ENCODE measurements around the gene LENG8.

LENG8 gene

GRCh38 chr19:54449701-54450069, 686 bp downstream of the LENG8 start:
- TF ChIP-seq TAF1 (IDR thresholded peaks at IDR 0.05; ENCODE audit: low read depth) (no peak), FOXM1 (IDR thresholded peaks at IDR 0.05; ENCODE audit: borderline replicate concordance, low read depth) (no peak), EGR1 (IDR thresholded peaks at IDR 0.05) (peak; percentile 9; the same call in 1 of the 2 replicates), YY1 (IDR thresholded peaks at IDR 0.05; ENCODE audit: low read depth) (no peak), TCF12 (IDR thresholded peaks at IDR 0.05; ENCODE audit: low read depth) (no peak)

- no peak for TF ChIP-seq EGR1 (IDR thresholded peaks at IDR 0.05)
- TF ChIP-seq ZBTB7A (IDR thresholded peaks at IDR 0.05; ENCODE audit: low read depth) = no peak
- no peak for TF ChIP-seq YY1 (IDR thresholded peaks at IDR 0.05; ENCODE audit: low read depth)
- no peak for TF ChIP-seq CREB1 (IDR thresholded peaks at IDR 0.05; ENCODE audit: low read depth)
- TF ChIP-seq USF1 (IDR thresholded peaks at IDR 0.05) = no peak
- no peak for TF ChIP-seq MAX (IDR thresholded peaks at IDR 0.05)
- TF ChIP-seq NFIC (IDR thresholded peaks at IDR 0.05) = no peak
Measured at GRCh38 chr19:54451331-54451871, 2.4 kb downstream of the LENG8 start.

- no peak for TF ChIP-seq TEAD4 (IDR thresholded peaks at IDR 0.05)
- no peak for TF ChIP-seq EGR1 (IDR thresholded peaks at IDR 0.05)
- TF ChIP-seq NFIC (IDR thresholded peaks at IDR 0.05) = no peak
- no peak for TF ChIP-seq RAD21 (IDR thresholded peaks at IDR 0.05; ENCODE audit: low read depth)
- no peak for TF ChIP-seq USF1 (IDR thresholded peaks at IDR 0.05)
Measured at GRCh38 chr19:54451997-54452396, 3.0 kb downstream of the LENG8 start.

GRCh38 chr19:54452626-54453025, 3.6 kb downstream of the LENG8 start:
- TF ChIP-seq EGR1 (IDR thresholded peaks at IDR 0.05) = no peak
- no peak for TF ChIP-seq NFIC (IDR thresholded peaks at IDR 0.05)
- no peak for TF ChIP-seq CREB1 (IDR thresholded peaks at IDR 0.05; ENCODE audit: low read depth)
- no peak for TF ChIP-seq REST (IDR thresholded peaks at IDR 0.05; ENCODE audit: low read depth)
- no peak for TF ChIP-seq TCF12 (IDR thresholded peaks at IDR 0.05; ENCODE audit: low read depth)
- no peak for TF ChIP-seq USF1 (IDR thresholded peaks at IDR 0.05)
- TF ChIP-seq FOXM1 (IDR thresholded peaks at IDR 0.05; ENCODE audit: borderline replicate concordance, low read depth) = no peak
- no peak for TF ChIP-seq CEBPB (IDR thresholded peaks at IDR 0.05)
- TF ChIP-seq ZBTB7A (IDR thresholded peaks at IDR 0.05; ENCODE audit: low read depth) = no peak
- no peak for TF ChIP-seq TAF1 (IDR thresholded peaks at IDR 0.05; ENCODE audit: low read depth)
- TF ChIP-seq RAD21 (IDR thresholded peaks at IDR 0.05; ENCODE audit: low read depth) = no peak
- no peak for TF ChIP-seq EP300 (IDR thresholded peaks at IDR 0.05; ENCODE audit: borderline replicate concordance)
- TF ChIP-seq MAX (IDR thresholded peaks at IDR 0.05) = no peak
- TF ChIP-seq YY1 (IDR thresholded peaks at IDR 0.05; ENCODE audit: low read depth) = no peak
- no peak for TF ChIP-seq TEAD4 (IDR thresholded peaks at IDR 0.05)

GRCh38 chr19:54453921-54454780, 5.2 kb downstream of the LENG8 start:
- no peak for TF ChIP-seq TAF1 (IDR thresholded peaks at IDR 0.05; ENCODE audit: low read depth)
- TF ChIP-seq EGR1 (IDR thresholded peaks at IDR 0.05) = no peak
- TF ChIP-seq FOXM1 (IDR thresholded peaks at IDR 0.05; ENCODE audit: borderline replicate concordance, low read depth) = no peak
- TF ChIP-seq NFIC (IDR thresholded peaks at IDR 0.05) = no peak

GRCh38 chr19:54454781-54455675, 6.0 kb downstream of the LENG8 start:
- no peak for TF ChIP-seq YY1 (IDR thresholded peaks at IDR 0.05; ENCODE audit: low read depth)
- no peak for TF ChIP-seq USF1 (IDR thresholded peaks at IDR 0.05)
- no peak for TF ChIP-seq ZBTB7A (IDR thresholded peaks at IDR 0.05; ENCODE audit: low read depth)
- no peak for TF ChIP-seq REST (IDR thresholded peaks at IDR 0.05; ENCODE audit: low read depth)
- TF ChIP-seq TCF12 (IDR thresholded peaks at IDR 0.05; ENCODE audit: low read depth) = no peak
- TF ChIP-seq NFIC (IDR thresholded peaks at IDR 0.05) = no peak
- TF ChIP-seq RAD21 (IDR thresholded peaks at IDR 0.05; ENCODE audit: low read depth) = no peak
- no peak for TF ChIP-seq TEAD4 (IDR thresholded peaks at IDR 0.05)
- no peak for TF ChIP-seq MAX (IDR thresholded peaks at IDR 0.05)
